Keratinocyte (primary cell): ENCODE data around the gene ALOX5.

Source experiments
- EZH2 ChIP-seq: IDR thresholded peaks from one replicate; pipeline ENCODE4 v1.6.1; 2012; ENCODE audit warnings: inconsistent platforms, mild to moderate bottlenecking, low read length, moderate library complexity
- TF ChIP-seq, protein P1 (sequence below), 3 experiments: IDR thresholded peaks in 1 of 3; conservative IDR thresholded peaks in 1 of 3; optimal IDR thresholded peaks in 1 of 3; 2 replicates in 2 of 3; 3 replicates in 1 of 3; pipeline versions ENCODE3 to v1.5.1; 2011; ENCODE audit warnings: low read length in 3 of 3, mild to moderate bottlenecking in 3 of 3, moderate library complexity in 2 of 3, control low read depth in 1 of 3, inconsistent platforms in 1 of 3; ENCODE audit not compliant: insufficient read depth in 2 of 3; ENCODE audit errors: extremely low read depth in 1 of 3

DNA sequence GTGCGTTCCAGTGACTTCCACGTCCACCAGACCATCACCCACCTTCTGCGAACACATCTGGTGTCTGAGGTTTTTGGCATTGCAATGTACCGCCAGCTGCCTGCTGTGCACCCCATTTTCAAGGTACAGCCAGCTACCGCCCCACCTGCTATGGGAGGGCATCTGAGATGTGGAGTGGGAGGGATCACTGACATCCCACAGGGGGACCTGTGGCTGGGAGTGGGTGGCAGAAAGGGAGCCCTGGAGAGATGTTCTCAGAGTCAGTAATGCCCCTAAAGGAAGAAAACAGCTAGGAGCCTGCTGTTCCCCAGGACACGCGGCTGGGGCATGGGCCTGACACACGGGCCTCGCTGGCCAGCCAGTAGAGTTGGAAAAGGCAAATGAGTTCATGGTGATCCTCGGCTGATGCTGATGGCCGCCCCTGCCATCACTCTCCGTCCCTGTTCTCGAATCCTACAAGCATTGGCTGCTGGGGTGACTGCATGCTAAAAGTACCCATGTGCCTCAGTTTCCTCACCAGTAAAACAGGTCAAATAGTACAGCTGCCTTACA, 66.6 kb downstream of the ALOX5 start:
- TF ChIP-seq, protein P1, sequence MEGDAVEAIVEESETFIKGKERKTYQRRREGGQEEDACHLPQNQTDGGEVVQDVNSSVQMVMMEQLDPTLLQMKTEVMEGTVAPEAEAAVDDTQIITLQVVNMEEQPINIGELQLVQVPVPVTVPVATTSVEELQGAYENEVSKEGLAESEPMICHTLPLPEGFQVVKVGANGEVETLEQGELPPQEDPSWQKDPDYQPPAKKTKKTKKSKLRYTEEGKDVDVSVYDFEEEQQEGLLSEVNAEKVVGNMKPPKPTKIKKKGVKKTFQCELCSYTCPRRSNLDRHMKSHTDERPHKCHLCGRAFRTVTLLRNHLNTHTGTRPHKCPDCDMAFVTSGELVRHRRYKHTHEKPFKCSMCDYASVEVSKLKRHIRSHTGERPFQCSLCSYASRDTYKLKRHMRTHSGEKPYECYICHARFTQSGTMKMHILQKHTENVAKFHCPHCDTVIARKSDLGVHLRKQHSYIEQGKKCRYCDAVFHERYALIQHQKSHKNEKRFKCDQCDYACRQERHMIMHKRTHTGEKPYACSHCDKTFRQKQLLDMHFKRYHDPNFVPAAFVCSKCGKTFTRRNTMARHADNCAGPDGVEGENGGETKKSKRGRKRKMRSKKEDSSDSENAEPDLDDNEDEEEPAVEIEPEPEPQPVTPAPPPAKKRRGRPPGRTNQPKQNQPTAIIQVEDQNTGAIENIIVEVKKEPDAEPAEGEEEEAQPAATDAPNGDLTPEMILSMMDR (optimal IDR thresholded peaks at IDR 0.05 in 1 of 3, IDR thresholded peaks at IDR 0.05 in 1 of 3, conservative IDR thresholded peaks at IDR 0.05 in 1 of 3; ENCODE audit: extremely low read depth in 1 of 3, insufficient read depth in 2 of 3, low read length in 3 of 3) = no peak
- TF ChIP-seq EZH2 = no peak
